NCI-H187 (cell line): ENCODE data around the gene LONP2.
"Not testable (repeated sequence)": the region's sequence is repeated elsewhere in the genome, so short reads cannot be mapped to it uniquely, and the experiment has no call there.

Experiments used
- DNase-seq, 2 experiments: peaks; one replicate each; lab custom pipeline; 2025; lab: John Stamatoyannopoulos, UW

LONP2 gene

GRCh38 chr16:48292452-48292851 is 48.4 kb downstream of the LONP2 start:
- no peak for DNase-seq

GRCh38 chr16:48294724-48295123 is 50.6 kb downstream of the LONP2 start:
- no peak for DNase-seq

- DNase-seq = no peak
Observed at GRCh38 chr16:48295488-48296281, 51.6 kb downstream of the LONP2 start.

GRCh38 chr16:48299471-48299870 is 55.4 kb downstream of the LONP2 start:
- DNase-seq = no peak

- no peak for DNase-seq
Observed at GRCh38 chr16:48300391-48300856, 56.3 kb downstream of the LONP2 start.

- no peak for DNase-seq
Observed at GRCh38 chr16:48308535-48308934, 64.4 kb downstream of the LONP2 start.

GRCh38 chr16:48310908-48311641 is 67.0 kb downstream of the LONP2 start:
- no peak for DNase-seq

GRCh38 chr16:48313905-48314304 is 69.8 kb downstream of the LONP2 start:
- not testable (repeated sequence) for DNase-seq

- DNase-seq = no peak
Observed at GRCh38 chr16:48317026-48317425, 72.9 kb downstream of the LONP2 start.

- no peak for DNase-seq
Observed at GRCh38 chr16:48317614-48318315, 73.7 kb downstream of the LONP2 start.

GRCh38 chr16:48318630-48319029 is 74.5 kb downstream of the LONP2 start:
- DNase-seq = no peak

GRCh38 chr16:48321317-48322036 is 77.4 kb downstream of the LONP2 start:
- DNase-seq = no peak

GRCh38 chr16:48323783-48324775 is 80.0 kb downstream of the LONP2 start:
- no peak for DNase-seq

GRCh38 chr16:48326915-48327314 is 82.8 kb downstream of the LONP2 start:
- DNase-seq = no peak

- no peak for DNase-seq
Observed at GRCh38 chr16:48329138-48329537, 85.0 kb downstream of the LONP2 start.

GRCh38 chr16:48330189-48330840 is 86.2 kb downstream of the LONP2 start:
- no peak for DNase-seq

GRCh38 chr16:48330841-48331192 is 86.7 kb downstream of the LONP2 start:
- no peak for DNase-seq

- DNase-seq = no peak
Observed at GRCh38 chr16:48332978-48333377, 88.9 kb downstream of the LONP2 start.

GRCh38 chr16:48334325-48334724 is 90.2 kb downstream of the LONP2 start:
- DNase-seq = no peak

- no peak for DNase-seq
Observed at GRCh38 chr16:48335961-48336360, 91.9 kb downstream of the LONP2 start.
